GM20431 (cell line): ENCODE data around the gene DISP1.

Experiments used
- in situ Hi-C: fragments of 300-500 bp; cut with MseI, MboI; formaldehyde crosslinking; loops from one replicate; pipeline ENCODE4 v1.15.0; 2020; ENCODE audit warnings: low sequenced_read_pairs; ENCODE audit not compliant: unreplicated experiment

The DISP1 gene

DNA sequence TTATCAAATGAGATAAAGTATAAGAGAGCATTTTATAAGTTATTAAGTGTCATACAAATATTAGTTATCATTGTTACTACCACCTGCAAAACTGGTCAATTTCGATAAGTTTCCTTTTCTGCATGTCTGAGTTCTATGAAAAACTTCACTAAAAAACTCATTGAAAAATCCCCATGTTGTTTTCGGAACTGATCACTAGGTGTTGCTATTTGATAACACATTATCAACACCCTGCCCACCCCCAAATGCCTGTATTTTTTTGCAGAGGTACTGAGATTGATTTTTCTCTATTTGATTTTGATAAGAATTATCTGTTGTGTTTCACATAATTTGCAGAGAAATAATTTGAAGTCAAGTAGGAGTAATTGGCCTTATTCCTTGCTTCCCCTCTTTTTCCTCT, 22.1 kb upstream of the DISP1 start:
- in situ Hi-C loops = loop anchor here (25.0 kb wide), 1 partner anchor 295 kb away; no protein-coding TSS in a partner anchor

DNA sequence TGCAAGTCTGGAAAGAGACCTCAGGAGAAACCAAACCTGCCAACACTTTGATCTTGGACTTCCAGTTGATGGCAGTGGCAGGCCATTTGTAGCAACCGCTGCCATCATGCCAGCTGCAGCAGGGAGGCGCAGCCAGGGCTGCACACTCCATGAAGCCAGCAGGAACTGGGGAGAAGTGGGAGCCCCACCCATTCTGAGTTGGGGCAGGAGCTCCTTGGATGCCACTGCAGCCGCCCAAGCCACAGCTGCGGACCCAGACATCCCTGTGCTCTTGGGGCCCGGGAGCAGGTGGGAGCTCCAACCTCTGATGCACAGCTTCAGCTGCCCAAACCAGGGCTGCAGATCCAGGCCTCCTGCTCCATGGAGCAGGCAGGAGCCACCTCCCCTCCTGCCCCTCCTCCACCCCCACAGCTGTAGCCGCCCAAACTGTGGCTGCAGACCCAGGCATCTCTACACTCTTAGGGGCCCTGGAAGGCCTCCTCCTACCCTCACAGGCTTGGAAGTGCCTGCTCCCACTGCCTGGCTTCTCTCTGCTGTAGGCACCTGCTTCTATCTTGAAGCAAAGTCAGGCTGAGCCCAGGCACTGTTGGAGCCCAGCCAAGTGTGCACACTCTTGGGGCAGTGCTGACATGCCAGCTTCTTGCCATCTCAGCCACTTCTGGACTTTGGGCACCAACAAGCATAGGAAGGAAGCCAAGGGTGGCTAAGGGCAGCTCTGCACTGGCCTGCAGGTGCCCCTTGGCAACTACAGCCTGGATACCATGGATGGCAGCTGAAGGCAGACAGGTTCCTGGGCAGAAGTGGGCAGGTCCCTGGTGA, 20.0 kb upstream of the DISP1 start:
- in situ Hi-C loops = loop anchor here (25.0 kb wide), 1 partner anchor 292 kb away; no protein-coding TSS in a partner anchor

DNA sequence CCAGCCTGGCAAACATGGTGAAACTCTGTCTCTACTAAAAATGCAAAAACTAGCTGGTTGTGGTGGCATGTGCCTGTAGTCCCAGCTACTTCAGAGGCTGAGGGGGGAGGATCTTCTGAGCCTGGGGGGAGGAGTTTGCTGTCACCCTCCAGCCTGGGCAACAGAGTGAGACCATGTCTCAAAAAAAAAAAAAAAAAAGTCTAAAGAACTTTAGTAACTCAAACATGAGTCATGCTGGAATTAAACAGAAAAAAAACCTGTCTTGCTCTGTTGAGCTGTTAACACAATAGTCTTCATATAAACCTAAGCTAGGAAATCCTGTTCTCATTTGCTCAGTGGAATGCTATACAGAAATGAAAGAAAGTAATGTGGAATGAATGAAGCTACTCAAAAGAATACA, 16.7 kb upstream of the DISP1 start:
- in situ Hi-C loops = loop anchor here (25.0 kb wide), 1 partner anchor 289 kb away; no protein-coding TSS in a partner anchor

DNA sequence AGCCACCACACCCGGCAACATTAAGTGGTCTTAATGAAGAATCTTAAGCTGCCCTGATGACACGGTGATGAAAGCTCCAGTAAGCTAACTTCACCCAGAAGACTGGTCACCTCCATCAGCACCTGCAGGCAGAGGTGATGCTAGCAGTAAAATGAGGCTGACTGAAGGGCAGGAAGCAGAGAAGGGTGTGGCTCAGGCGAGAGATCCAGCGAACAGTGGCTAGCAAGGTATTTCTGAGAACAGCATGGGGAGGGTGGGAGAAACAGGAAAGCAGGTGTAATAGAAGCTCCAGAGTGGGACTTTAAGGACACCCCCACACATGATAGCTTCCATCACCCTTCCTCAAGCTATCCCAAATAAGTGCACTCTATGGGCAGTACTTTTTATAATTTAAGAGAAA, 15.9 kb upstream of the DISP1 start:
- in situ Hi-C loops = loop anchor here (25.0 kb wide), 1 partner anchor 288 kb away; no protein-coding TSS in a partner anchor

DNA sequence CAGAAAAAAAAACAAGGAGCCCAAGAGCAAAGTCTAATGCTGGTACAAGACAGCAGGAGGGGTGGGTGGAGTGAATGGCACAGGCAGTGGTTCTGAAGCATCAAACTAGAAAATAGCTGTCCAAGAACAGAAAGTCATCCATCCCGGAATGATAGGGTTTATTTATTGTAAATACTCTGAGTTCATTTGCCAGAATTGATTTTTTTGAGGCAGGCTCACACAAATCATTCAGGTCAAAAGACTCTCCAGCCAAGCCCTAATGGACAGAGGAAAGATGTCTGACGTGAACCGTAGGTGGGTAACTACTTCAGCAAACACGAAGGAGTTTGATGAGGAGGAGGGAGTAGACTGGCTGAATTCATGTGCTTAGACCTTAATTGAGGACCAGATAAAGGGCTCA, 13.8 kb upstream of the DISP1 start:
- in situ Hi-C loops = no loop called here

DNA sequence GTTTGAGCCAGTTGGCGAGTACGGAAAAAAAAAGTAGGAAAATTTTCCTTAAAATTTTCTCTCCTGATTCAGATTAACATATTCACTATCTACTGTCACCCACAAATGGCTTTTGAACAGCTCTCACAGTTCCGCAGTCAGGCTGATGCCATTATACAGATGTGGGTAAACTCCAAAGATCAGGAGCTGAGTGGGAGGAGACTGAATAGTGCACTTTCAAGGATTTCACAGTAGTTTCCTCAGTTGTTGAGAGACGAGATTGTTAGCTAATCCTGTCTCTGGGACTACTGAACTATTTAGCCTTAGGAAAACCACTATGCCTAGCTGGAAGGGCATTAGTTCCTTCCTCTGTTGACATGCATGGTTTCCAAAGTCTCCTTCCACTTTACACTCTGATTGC, 3.2 kb upstream of the DISP1 start:
- in situ Hi-C loops = no loop called here

DNA sequence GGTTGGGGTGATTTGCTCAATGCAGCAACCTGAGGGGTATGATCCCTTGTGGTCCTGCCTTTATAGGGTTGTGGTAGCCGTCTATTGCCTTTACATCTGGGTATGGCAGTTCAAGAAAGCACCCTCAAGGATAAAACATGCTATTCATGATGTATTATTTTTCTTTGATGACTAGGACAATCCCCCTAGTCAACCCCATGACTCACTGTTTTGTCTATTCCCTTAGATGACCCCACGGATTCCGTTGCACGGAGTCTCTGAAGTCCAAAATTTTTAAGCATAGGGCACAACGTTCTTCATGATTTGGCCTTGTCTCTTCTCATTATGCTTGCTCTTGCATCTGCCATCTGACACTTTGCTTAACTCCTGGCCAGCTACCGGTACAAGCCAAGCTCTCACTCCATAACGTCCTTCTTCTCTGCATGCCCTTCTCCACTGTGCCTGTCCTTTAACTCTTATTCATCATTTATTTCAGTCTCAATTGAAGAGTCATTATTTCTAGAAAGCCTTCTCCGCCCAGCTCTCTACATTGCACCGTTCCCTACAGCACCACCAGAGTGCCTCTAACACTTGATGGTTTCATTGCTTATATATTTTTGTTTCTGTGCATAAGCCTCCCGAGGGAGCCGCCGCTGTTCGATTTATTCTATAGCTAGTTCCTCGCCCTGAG, 838 bp upstream of the DISP1 start:
- in situ Hi-C loops = no loop called here

DNA sequence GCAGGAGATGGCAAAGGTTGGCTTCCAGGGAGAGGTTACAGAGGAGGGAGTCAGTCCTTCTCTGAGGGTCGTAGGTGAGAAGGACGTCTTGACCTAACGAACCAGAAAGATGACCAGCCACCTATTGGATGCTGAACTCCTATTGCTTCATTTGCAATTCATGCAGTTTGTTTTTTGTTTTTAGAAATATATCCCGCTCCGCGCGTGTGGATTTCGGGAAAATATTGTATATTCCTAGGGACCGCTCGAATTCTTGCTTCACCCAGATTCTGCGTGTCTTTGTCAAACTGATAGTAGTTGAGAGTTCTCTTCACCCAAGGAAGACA, 564 bp downstream of the DISP1 start:
- in situ Hi-C loops = no loop called here

DNA sequence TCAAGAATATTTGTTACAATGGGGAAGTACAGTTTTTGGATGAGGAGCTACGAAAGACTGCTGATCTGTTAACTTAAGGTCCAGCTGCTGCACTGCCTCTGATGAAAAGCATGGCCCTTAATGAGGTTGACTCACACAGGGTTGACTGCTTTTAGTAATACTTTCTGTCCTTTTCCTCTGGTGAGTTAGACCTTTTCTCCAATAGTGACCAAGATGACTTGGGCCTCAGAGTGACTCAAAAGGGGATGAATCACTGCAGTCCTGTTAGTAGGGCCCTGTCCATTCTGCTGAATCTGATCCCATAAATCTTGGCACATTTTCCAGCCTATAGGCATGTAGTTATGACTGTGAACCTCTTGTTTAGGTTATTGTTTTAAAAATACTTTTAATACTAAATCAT, 2.7 kb downstream of the DISP1 start:
- in situ Hi-C loops = no loop called here

DNA sequence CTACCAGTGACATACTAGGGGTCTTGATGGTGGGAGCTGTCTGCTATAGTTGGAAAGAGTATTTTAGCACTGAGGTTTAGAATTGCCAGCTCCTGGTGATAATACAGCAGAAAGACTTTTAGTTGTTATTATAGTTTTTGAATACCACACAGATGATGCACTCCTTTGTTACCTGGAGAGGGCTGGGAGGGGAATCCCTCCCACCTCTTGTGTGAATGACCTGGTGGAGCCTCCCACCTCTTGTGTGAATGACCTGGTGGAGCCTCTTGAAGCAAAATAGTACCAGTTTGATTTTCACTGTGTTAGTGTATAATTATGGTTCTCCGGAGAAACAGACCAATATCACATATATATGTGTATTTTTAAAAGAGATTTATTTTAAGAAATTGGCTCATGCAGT, 3.3 kb downstream of the DISP1 start:
- in situ Hi-C loops = no loop called here

DNA sequence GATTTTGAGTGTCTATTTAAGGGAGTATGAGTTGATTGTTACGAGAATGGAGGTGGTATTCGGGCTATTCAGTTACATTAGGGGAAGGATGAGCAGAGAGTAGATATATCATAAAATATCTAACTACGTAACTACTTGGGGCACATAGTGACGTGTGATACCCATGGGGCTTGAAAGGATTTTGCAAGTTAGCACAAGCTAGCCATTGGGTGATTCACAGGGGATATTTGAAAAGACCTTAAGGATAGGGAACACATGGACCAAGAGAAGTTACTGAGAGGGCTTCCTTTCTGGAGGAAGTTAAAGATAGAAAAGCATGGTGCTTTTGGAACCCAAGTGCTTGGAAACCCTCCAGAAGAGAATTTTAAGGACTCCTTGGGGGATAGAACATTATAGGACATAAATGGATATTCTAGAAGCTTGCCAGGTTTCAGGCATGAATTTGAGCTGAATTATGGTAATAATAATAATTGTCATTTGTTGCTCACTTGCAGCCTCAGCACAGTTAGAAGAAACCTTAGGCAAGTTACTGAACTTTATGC, 5.4 kb downstream of the DISP1 start:
- in situ Hi-C loops = no loop called here

DNA sequence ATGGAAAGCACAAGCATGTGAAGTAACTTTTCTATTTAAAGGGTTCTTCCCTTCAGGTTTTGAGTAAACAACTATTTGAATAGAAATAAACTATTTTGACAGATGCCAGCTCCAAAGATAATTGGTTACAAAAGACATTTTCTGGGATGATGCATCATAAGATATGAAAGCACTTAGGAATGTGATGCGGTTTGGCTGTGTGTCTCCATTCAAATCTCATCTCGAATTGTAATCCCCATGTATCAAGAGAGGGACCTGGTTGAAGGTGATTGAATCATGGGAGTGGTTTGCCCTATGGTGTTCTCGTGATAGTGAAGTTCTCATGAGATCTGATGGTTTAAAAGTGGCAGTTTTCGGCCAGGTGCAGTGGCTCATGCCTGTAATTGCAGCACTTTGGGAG, 6.4 kb downstream of the DISP1 start:
- in situ Hi-C loops = no loop called here

DNA sequence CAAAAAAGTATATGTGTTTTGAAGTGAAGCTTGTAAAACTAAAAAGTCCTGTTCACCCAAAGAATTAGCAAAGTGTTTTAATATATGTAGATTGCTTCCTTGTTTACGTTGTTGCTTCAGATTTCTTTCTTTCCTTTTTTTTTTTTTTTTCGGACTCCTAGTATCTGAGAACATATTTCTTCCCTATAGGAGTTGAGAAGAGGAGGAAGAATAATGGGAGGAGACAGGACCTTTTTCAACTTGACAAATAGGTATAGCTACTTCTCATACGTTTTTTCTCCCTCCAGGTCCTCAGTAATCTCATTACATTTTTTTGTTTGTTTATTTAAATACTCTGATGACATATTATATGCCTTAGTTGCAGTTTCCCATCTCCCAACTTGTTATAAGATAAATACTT, 8.9 kb downstream of the DISP1 start:
- in situ Hi-C loops = no loop called here

DNA sequence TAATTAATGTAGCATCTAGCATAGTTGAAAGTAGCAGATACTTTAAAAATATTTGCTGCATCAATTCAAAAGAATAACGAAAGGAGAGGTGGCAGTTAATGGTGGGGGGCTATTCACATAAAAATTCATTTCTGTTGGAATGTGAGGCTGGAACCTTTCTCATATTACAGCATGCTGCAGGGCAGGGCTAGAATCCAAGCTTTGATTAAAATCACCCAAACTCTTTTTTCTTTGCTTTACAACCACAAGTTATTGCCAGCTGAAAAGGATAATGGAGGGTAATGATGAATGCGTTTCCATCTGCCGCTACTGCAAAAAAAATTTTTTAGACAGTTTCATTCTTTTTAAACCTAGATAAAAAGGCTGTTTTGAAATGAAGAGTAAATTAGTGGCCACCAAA, 9.8 kb downstream of the DISP1 start:
- in situ Hi-C loops = no loop called here

DNA sequence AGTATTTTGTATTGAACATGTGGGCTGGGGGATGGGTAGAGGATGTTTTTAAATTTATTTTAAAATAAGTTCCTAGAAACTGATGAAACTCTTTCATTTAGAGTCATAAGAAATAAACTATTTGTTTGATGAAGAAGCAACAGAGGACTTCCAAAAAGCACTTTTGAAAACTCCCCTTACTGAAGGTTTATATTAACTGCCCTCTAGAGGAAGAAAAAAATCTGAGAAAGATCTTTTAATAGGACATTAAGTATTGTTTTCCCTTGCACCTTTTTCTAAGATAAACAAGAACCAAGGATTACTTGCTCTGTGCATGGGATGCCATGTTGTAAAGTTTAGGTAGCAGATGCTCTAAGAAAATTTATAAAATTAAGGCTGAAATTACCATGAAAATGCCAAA, 14.1 kb downstream of the DISP1 start:
- in situ Hi-C loops = no loop called here

DNA sequence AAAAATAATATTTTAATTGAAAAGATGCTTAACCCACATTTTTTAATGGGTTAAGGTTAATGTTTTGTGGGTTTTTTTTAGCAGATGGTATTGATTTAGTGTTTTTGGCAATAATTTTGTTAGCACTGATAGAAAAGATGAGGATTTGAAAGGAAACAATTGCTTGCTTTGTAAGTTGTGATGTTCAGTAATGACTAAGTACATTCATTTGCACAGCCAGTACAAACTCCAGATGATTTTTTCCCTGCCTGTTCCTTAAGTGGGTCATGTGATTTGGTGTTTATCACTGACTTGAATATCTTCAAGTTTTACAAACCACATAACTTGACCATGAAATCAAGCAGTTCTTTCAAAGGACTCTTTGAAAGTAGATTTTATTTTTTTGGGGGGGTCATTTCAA, 15.0 kb downstream of the DISP1 start:
- in situ Hi-C loops = no loop called here

DNA sequence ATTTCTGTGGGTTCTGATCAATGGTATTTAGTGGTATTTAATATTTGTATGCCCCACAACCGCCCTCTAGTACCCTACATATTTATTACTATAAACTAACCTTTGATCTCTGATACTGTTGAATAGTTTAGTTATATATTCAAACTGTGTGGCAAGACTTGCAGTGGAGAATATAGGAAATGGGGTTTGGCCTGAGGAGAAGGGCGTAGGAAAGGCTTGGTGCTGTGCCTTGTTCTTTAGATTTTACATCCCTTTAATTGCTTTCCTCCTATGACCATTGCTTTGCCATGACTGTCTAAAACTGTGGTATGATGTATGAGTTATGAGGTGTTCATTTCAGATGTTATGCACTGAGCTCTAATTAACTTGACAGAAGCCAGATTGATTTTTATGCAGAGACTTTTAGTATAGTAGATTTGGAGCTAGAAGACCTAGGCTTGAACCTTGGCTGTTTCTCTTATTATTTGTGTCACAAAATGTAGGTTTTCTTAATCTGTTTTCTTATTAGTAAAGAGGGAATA, 18.6 kb downstream of the DISP1 start:
- in situ Hi-C loops = no loop called here

DNA sequence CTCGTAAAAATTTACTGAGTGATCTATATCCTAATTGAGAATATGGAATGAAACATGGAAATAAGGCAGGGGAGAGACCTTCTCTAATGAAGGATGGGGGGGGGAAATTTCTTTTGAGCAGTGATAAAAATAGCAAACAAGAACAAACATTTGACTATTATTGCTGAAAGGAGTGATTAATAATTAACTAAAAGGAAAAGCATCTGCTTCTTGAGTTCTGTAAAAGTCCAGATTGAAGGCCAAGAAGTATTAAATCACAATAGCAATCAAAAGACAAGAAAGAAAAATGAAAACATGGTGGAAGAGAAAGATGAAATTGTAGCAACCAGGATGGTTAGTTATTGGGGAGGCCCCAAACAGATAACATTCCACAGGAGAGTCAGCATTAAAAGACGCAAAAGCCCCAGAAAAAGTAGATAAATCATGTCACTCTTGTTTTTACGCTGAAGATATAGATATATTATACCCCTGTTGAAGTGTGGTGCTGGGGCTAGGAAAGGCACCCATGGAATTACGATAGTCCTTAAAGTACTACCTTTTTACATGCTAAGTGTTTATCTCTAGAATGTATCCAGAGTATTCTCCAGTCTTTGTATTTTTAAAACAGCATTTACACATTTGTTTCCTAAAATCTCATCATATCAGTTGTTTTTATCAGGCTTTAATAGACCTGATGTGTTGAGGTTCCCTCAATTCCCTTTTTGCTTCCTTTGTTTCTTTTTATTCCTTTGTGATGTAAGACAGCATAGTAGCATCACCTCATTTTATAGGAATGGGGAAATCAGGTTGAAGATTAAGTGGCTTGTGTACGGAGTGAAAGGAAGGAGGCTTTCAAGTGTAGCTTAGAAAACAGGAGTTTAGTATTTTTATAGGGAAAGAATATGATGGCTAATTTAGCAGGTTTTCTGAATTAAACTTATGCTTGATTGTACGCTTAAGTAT, 28.9 kb downstream of the DISP1 start:
- in situ Hi-C loops = no loop called here

DNA sequence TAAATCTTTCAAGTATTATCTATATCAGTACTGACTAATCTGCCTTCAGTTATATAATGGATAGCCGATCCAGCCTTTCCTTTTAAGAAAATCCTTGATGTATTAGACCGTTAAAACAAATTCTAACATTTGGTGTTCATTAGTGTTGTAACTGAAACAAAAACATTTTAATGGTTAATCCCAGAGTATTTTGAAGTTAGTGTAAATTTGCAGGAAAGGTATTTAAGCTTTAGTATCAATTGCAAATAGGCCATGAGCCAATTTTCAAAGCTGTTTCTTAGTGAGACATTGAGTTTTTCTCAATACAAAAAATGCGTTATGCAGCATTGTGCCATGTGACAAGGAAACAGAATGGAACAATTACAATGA, 29.6 kb downstream of the DISP1 start:
- in situ Hi-C loops = no loop called here

DNA sequence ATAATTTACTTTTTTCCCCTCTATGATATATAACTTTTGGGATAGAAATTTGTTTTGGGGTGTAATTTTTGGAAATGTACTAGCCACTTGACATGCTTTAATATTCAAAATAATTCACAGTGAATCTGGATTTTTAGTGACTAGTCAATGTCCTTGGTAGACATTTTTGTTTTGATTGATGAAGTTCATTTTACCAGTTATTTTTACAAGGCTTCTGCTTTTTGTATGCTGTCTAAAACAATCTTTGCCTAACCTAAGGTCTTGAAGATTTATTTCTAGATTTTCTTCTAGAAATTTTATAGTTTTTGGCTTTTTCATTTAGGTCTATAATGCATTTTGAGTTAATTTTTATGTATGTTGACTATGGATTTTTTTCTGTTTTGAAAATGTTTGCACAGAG, 30.9 kb downstream of the DISP1 start:
- in situ Hi-C loops = no loop called here
